NCI-H2171 treated with DMSO at 0.1 percent for 48 hours (cell line): ENCODE results near the gene FOXO1.

Source experiments
- DNase-seq: peaks from one replicate; lab custom pipeline; 2025; lab: John Stamatoyannopoulos, UW

The FOXO1 gene

GRCh38 chr13:40540328-40541044 is 126.0 kb downstream of the FOXO1 start:
- no peak for DNase-seq

- DNase-seq, result no peak
These were observed 126.7 kb downstream of the FOXO1 start for GRCh38 chr13:40539576-40540327.

DNA sequence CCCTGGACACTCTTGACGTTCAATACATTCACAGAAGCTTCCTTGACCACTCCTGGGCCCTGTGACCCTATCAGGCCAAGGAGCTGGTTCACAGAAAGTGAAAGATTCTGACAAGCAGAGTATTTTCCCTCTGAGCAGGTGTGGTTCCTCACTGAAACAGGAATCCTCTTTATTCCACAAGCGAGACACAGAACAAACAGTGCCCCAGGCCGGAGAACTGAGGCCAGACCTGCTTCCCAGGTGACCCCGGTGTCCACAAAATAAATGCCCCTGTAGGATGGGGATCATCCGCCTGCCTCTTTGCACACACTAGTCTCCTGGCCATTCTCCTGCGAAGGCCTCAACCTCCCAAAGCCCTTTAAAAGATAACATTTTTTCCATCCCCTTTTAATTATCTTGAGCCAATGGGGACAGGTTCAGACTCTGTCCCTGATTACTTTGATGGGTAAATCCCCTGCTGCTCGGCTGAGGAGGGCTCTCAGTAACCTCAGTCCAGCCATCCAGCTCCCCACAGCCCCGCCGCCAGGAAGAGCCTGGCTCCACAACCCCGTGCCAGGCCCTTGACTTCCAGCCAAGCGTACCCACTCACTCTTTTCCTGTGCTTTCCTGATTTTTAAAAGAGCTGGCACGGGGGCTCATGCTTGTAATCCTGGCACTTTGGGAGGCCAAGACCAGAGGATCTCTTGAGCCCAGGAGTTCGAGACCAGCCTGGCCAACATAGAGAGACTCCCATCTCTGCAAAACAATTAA is 129.1 kb downstream of the FOXO1 start:
- no peak for DNase-seq

GRCh38 chr13:40536443-40537113 is 129.9 kb downstream of the FOXO1 start:
- DNase-seq, result peak; percentile 50

DNA sequence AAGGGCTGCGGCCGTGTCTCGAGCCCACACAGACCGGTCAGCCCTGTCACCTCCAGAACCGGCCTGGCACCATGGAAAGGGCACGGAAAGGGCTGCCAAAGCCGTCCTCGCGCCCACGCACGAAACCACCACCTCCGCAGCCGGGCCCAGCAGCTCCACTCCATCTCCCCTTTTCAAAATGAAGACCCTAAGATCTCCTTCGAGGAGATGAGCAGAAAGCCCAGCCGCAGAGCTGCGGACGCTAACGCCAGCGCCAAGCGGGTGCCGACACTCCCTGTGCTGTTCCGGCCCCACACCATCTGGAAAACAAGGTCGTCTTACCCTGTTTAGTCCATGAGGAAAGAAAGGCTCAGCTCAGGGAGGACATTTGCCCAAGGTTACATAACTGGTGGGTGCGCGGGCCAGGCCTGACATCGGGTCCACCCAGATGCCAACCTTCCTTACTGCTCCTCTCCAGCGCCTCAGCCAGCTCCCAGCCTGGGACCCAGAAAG is 131.1 kb downstream of the FOXO1 start:
- DNase-seq, result no peak

DNA sequence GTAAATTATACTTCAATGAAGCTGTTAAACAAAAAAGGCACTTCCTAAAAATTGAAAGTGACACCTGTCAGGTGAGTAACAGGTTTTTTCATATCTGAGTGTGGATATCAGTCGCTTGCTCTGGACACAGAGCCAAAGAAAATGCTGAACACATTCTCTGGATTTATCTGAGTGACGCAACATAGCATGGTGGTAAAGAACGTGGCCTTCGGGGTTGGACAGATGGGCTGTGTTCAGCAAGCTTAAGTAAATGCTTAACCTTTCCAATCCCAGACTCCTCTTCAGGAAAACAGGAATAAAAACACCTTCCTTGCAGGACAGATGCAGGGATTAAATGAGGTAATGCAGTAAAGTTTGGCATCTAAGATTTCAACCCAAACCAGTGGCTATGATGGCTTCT is 132.0 kb downstream of the FOXO1 start:
- DNase-seq, result no peak

DNA sequence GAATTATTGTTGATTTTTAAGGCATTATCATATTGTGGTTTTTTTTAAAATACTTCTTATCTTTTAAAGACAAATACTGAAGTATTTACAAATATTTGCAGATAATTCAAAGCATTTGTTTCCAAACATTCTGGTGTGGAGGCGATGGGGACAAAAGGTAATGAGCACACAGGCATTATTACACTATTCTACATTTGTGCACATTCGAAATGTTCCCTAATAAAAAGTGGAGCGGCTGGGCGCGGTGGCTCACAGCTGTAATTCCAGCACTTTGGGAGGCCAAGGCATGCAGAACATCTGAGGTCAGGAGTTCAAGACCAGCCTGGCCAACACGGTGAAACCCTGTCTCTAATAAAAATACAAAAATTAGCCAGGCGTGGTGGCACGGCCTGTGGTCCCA is 133.4 kb downstream of the FOXO1 start:
- no peak for DNase-seq

DNA sequence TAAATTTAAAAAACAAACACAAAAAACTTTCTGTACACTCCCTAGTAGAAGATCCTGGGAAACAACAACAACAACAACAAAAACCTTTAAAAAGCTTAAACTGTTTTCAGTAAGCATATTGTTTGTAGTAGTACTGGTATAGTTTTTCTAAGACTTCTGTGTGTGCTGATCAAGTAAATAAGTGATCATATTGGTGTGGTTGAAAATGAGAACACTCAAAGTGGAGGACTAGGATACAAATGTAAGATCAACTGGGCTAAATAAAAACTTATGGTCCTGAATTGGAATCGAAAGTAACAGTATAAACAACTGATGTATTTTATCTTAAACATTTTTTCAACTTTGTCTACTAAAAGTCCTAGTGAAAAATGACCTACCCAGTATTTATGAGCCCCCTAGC is 135.5 kb downstream of the FOXO1 start:
- DNase-seq, result no peak

GRCh38 chr13:40528881-40529280 is 137.6 kb downstream of the FOXO1 start:
- DNase-seq, result no peak

DNA sequence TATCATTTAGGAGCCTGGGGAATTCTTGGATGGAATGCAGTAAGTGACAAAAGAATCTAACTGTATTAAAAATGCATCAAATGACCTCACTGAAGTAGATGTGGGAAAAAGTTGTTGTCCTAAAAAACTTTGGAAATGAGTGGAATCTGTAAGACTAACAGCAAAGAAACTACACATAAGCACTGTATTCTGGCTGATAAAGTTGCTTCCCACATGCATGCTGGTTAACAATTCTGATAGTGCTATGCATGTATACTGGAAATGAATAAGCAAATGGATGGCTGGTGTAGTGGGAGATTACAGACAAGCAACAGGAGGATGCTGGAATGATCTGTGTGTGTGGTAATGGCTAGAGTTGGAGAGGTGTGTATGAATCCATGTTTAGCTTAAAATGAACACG is 138.5 kb downstream of the FOXO1 start:
- DNase-seq, result no peak

DNA sequence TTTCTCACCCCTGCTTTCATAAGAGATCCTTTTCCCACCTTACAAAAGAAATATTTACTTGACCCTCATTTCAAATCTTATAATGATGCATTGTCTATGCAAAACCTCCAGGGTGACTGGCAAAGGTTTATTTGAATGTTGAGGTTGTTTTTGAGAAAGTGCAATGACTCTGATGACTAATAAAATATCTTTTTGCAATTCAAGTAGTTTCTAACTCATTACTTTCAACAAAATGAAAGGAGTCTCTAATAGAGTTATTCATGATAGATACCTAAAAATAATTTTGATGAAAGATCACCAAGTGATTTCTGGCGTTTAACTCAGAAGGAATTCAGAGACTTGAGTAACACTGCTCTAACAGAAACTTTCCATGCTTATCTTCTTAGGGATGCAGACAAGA is 144.2 kb downstream of the FOXO1 start:
- no peak for DNase-seq

- no peak for DNase-seq
These were observed 145.5 kb downstream of the FOXO1 start for GRCh38 chr13:40520916-40521315.

- DNase-seq, result no peak
These were observed 146.8 kb downstream of the FOXO1 start for GRCh38 chr13:40519637-40520036.

GRCh38 chr13:40518481-40518882 is 148.0 kb downstream of the FOXO1 start:
- peak; percentile 33 for DNase-seq

DNA sequence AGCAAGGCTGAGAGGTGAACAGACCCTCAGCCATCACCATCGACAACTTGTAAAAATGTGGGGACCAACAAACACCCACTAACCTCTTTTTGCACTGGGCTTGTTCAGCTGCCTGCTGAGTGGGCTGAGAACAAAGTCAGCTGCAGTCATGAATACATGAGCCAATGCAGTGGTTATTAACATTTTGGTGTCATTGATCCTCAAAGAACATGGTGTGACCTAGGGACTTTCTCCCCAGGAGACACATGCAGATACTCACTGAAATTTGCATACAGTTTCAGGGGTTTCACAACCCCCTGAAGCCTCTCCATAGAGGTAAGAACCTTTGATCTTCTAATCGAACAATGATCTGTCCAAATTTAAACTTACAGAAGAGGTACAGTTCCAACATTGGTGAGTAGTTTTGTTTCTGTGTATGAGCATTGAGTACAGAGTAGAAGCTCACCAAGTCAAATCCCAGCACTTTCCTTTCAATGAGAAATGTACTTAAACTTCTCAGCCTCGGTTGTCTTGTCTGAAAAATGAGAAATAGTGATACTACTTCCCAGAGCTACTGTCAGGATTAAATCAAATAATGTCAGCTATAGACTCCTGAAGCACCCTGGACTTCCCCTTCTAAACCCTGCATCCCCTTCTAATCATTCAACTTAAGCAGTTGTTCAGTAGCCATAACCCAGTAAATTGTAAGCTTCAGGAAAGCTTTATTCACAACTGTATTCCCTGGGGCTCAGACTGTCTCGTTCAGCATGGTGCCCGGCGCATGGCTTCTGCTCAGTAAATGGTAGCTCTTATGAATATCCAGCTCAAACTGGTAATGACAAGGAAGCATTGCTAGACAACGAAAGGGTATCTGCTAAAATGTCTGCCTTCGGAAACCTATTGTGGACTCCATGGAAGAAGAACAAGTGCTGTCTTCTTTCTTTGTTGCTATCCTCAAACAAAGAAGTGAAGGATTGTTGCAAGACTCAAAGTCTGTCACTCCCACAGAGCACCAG is 148.7 kb downstream of the FOXO1 start:
- no peak for DNase-seq

GRCh38 chr13:40515702-40516101 is 150.7 kb downstream of the FOXO1 start:
- DNase-seq, result no peak

DNA sequence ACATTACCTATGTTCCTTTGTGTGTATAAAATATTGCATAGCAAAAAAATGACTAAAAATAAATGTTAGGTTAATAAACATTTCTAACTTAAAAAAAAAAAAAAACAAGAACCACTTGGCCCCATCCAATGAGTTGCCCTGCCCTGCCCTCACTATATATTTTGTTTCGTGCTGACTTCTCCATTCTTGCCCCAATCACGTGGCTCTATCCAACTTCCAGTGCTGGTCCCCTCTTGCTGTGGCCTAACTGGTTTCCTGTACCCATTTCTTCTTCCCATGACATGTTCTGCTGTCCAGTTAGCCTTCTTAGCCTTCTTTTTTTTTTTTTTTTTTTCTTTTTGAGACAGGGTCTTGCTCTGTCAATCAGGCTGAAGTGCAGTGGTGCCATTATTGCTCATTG is 151.6 kb downstream of the FOXO1 start:
- DNase-seq, result no peak

- DNase-seq, result no peak
These were observed 156.6 kb downstream of the FOXO1 start for GRCh38 chr13:40509876-40510275.

DNA sequence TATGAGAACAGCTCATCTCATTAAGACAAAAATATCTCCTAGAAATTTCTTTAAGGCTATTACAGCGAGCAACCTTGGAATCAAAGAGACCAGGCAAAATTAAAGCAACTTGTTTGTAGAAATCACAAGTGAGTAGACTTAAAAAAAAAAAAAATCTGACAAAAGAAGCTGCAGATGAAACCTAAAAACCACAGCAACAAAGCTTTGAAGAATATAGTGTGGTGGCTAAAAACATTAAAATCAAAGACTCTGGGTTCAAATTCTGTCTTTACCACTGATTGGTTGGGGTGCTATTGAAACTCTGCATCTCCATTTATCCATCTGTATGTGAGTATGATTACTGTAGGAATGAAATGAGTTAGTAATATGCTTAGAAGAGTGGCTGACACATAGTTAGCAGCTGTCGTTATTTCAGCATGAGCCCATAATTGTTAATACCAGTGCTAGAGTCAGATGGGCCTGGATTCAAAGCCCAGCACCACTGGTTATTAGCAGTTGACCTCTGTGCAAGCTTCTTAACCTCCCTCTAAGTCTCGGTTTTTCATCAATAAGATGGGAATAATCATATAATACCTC is 157.6 kb downstream of the FOXO1 start:
- DNase-seq, result no peak

GRCh38 chr13:40508127-40508526 is 158.3 kb downstream of the FOXO1 start:
- DNase-seq, result no peak
